Posterior cingulate gyrus (tissue), 11 donors: ENCODE results near the gene TM9SF1.
"Not testable (repeated sequence)": the region's sequence is repeated elsewhere in the genome, so short reads cannot be mapped to it uniquely, and the experiment has no call there.

Source experiments
- DNase-seq, 10 donors: peaks; one replicate each; pipeline versions ENCODE4 v3.0.0 to v3.0.0-alpha.2; 2020 to 2021; ENCODE audit warnings: mixed read lengths in 3 of 10
- intact Hi-C: fragments of 100-400 bp; cut with DNase I; formaldehyde crosslinking; loops from one replicate; pipeline ENCODE4 v1.15.1; 2023

The TM9SF1 gene

DNA sequence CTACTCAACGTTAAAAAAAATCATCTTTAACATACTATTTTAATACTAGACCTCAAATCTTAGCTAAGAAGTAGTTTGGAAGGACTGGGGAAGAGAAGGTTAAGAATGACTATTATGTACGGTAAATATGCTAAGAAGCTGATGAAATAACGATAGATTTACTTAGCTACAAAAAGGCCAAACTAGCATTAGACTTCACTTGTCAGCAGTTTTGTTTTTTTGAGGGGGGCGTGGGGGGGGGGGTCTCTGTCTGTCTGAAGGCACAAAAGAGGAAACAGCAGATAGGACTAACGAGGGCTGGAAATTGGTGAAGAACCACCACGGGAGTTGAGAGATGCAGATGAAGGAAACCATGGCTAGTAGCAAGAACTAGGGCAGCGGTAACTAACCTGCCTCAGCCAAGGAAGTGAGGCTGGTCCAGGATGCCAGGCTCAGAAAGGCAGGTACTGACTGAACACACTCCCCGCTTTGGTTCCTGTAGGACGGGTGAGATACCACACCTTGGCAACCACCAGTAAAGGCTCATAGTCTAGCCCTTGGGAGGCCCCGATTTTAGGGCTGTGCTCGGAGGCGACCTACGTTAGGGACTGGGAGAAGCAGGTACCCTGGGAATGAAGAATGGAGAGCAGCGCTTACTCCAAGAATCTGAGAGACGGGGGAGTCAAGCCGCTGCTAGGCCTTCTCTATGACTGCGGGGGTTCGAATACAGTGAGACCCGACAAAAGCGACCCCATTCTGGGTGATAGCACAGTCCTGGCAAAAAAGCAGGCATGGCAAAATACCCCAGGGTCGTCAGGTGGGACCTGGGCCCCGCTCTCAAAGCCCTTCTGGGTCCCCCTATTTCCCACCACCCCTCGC is 36.3 kb upstream of the TM9SF1 start:
- intact Hi-C loops = loop anchor here (1.0 kb wide), 1 partner anchor 11 kb away; the partner anchor contains the start of gene TINF2
- no peak for DNase-seq

DNA sequence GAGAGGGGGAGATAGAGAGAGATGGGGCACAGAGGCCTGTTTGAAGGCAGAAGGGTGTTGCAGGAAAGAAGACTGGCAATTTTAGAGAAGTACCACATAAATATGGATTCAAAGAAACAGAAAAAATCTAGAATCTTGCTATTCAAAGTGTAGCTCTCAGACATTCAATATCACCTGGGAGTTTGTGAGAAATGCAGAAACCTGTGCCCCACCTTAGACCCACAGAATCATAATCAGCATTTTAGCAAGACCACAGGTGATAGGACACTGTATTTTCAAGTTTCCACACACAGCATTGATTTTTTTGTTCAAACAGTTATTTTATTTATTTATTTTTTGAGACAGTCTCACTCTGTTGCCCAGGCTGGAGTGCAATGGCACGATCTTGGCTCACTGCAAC is 33.7 kb upstream of the TM9SF1 start:
- DNase-seq = no peak
- intact Hi-C loops = no loop called here

DNA sequence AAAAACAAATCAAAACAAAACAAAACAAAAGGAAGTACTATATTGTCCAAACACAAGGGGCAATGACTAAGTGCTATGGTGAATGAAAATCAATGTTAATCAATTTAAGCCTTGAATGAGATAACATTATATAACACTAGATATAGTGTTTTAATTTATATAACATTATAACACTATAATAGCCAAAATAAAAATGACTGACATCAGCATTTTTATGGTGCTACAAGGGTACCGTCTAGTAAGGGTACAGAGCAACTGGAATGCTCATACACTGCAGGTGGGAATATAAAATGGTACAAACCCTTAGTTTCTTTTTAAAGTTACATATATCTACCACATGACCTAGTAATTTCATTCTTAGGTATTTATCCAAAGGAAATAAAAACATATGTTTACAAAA is 31.2 kb upstream of the TM9SF1 start:
- DNase-seq = no peak
- intact Hi-C loops = no loop called here

DNA sequence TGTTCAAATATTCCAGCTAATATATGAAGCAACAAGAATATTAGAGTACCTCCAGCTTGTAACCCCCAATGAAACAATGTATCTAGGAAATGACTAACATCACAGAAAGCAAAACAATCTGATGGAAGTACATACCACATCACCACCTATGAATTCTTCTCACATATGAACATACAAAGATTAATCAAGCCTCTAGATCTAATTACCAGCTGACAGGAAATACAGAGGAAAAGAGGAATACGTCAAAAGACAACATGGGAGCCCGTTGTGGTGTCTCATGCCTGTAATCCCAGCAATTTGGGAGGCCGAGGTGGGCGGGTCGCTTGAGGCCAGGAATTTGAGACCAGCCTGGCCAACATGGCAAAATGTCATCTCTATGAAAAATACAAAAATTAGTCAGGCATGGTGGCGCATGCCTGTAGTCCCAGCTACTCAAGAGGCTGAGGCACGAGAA is 29.4 kb upstream of the TM9SF1 start:
- no peak for DNase-seq
- intact Hi-C loops = no loop called here

DNA sequence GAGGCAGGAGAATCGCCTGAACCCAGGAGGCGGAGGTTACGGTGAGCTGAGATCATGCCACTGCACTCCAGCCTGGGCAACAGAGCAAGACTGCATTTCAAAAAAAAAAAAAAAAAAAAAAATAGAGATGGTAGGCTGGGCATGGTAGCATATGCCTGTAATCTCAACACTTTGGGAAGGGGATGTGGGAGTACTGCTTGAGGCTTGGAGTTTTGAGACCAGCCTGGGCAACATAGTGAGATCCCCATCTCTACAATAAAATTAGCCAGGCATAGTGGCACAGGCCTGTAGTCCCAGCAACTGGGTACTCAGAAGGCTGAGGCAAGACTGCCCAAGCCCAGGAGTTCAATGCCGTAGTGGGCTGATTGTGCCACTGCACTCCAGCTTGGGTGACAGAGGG is 27.7 kb upstream of the TM9SF1 start:
- DNase-seq, intact Hi-C loops: not testable (repeated sequence)

DNA sequence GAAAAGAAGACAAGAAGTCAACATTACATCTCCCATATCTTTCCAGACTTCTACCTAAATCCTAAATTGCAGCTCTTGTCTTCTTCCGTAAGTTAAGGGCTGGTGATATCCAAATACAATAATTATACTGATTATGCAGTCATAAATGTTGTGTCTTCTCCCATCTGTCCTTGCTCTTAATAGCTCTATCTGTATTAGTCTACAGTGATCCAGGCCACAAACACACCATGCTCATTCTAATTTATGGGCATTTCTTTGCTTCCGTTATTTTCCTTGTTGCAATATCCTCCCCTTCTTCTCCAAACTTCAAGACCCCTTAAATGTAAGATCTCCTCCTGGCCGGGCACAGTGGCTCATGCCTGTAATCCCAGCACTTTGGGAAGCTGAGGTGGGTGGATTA is 24.3 kb upstream of the TM9SF1 start:
- intact Hi-C loops = no loop called here
- no peak for DNase-seq

DNA sequence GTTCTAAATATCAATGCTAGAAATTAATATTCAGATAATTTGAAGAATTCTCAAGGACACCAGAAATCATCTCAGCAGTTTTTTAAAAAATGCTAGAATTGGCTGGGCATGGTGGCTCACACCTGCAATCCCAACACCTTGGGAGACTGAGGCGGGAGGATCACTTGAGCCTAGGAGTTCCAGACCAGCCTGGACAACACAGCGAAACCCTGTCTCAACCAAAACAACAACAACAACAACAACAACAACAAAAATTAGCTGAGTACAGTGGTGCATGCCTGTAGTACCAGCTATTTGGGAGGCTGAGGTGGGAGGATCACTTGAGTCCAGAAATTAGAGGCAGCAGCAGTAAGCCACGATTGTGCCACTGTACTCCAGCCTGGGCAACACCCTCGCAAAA is 23.8 kb upstream of the TM9SF1 start:
- intact Hi-C loops = no loop called here
- no peak for DNase-seq

DNA sequence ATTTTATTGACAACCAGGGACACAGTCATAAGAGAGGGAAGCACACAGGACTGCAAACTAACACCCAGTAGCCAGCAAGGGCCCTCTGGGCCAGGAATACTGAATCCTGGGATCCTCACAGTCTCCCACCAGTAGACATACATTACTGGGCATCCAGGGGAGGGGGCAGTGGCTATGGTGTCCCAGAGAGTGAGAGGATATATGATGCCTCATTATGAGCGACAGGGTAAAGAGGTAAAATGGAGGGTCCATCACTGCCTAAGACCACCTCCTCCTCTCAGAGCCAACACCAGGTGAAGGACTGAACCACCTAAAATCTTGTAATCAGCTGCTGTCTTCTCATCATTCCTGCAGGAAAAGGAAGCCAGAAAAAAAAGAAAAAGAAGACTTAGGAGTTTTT is 21.6 kb upstream of the TM9SF1 start:
- intact Hi-C loops, DNase-seq: not testable (repeated sequence)

DNA sequence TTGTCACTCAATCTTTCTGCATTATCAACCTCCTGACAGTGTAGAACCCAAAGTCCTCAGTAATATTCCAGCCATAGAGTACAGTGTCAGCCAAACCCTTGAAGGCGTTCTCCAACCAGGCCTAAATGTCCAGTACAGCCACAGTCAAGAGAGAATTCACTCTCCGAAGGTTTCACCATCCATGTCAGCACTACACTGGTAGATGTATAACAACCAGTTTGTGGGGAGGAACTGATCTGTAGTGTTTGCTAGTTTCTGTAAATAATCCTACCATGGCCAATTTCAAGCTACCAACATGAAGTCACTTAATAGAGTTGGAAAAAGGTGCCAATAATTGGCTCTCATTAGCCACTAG is 21.1 kb upstream of the TM9SF1 start:
- intact Hi-C loops = no loop called here
- DNase-seq = no peak

DNA sequence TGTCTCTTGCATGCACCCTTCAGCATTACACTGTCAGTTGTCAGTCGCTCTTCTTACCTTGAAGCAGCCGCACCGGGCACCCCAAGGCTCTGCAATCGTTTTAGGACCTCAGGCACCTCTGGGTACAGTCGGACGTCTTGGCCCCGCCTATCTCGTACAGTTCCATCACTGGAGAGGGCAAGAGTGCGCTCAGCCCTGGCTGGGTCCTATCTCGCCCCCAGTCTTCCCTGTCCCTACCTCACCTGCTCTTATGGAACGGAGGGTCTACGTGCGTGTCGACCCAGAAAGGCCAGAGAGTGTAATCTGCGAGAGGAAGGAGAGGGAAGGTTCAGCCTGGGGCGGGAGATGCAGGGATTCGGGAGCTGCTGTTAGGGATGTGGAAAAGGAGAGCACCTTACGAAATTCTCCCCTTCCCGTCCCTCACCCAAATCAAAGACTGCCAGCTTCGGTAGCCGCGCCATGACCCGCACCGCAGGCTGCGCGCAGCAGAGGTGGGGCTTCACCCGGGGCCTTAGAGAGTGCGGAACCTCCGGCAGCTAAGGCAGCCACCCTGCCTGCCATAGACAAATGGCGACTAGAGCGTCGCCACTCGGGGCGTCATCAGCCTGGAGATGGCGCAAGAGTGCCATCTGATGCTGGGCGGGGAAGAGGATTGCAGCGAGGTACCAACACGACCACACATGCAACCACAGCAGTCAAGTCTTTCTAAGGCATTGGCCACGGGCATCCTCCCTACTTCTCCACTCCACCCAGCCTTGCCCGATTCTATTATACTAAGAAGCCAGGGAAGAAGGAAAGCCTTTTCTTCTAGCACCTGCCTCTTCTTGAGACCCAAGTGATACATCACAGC is 20.5 kb upstream of the TM9SF1 start, which contains the start of gene MDP1:
MDP1 (minus strand) TSS at position 572 of the 850 bp plus-strand sequence; CDS start at position 461, 111 bp downstream.
- peak; percentile 75 to 98 (median 86) for DNase-seq
- intact Hi-C loops = no loop called here

DNA sequence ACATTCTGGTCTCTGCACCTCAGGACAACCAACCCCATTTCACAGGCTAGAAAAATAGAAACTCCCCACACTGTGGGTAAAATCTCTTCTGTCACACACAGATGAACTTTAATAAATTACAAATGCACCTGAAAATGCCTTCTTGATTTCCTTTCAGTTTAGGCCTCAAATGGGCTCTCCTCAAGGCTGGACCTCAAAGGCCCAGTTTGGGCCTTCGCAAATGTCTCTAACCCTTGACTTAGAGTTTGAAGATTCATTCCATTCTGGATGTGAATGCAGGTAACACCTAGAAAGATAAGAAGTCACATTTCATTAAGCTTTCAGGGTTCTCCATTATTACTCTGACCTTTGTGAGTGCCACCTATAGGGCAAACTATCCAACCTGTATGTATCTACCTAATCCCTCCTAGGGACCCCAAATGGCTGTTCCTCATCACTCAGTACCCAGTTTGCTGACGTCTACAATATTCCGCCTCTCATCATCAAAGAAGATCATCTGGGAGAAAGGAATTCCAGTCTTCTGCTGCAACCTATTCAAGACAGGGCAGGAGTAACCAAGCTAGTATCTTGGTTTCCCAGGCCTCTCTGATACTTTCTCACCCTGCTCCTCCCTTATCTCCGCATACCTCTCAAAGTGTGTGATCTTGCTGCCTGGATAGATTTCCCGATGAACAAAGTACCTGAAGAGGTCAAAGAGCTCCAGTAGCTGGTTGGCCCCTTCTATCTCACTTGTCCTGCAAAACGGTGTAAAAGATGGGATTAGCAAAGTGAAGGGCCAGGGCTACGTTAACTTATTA is 18.8 kb upstream of the TM9SF1 start:
- no peak for DNase-seq
- intact Hi-C loops = no loop called here

DNA sequence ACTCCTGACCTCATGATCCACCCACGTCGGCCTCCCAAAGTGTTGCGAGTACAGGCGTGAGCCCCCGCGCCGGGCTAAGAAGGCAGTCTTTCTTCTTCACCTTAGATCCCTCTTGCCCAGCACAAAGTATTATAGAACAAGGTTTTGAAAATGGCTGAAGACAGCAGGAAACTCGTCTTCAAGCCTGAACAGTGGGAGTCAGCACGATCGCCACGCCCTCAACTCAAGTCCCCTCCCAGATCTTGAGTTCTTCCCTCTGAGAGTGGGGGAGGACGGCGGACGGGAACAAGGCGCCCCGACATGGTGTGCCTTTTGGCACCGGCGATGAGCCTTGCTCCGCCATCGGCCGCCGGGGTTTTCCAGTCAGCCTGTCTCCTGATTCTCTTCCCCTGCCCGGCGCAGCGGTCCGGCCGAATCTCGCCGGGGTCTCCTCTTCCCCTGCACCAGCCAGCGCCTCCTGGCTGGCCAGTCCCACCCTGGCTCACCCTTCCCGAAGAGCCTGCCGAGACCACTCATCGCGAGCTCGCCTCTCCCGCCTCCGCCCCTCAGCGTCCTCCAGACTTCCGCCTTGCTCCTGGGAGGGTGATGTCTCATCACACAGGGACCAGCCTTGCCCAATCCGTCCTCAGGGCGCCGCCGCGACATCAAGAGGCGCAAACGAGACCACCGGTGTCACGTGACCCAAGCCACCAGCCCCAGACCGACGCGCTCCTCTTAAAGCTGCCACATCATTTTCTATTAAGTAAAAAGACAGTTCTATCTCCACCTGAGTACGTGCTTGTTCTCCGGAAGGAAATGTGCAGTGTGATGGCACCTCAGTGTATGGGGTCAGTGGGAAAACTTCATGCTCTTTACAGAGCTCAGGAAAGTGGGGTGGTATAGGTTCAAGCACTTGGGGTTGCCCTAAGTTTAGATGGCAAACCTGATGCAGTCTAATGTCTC is 18.0 kb upstream of the TM9SF1 start, which contains the start of gene CHMP4A:
CHMP4A (minus strand) TSS at position 565 of the 942 bp plus-strand sequence; CDS start at position 516, 49 bp downstream.
- DNase-seq = peak; percentile 82 to 99 (median 96)
- intact Hi-C loops = no loop called here

DNA sequence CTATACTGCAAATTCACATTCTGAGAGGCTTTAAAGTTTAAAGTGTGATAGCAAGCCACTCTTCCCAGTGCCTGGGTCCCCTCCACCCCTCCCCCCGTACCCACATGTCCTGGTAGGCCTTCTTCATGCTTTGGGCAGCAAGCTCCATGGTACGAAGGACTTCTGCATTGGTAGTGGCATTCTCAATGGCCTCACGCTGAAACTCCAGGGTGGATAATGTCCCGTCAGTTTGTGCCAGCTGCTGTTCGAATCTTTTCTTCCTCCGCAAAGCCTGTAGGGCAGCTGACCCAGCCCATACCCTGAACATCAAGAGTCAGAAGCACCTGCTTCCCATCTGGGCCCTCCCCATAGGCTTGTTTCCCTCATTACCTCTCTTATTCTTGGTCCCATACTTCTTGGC is 16.1 kb upstream of the TM9SF1 start:
- DNase-seq = no peak
- intact Hi-C loops = no loop called here

DNA sequence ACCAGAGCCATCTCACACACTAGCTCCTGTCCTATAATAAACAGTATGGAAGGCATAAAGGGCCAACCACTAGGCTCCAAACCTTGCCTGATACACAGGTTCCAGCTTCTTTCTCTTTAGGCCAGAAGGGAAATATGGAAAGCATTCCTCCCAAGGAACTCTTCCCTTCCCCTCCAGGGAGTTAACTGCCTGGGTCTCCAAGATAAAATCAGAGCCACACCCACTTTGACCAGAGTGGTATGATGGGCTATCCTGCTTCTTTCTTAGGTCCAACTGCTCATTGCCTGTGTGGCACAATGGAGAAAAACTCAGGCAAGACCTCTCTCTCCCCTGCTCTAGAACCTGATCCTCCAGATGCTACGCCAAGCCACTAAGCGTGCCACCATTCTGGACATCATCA is 12.4 kb upstream of the TM9SF1 start:
- intact Hi-C loops = no loop called here
- no peak for DNase-seq

DNA sequence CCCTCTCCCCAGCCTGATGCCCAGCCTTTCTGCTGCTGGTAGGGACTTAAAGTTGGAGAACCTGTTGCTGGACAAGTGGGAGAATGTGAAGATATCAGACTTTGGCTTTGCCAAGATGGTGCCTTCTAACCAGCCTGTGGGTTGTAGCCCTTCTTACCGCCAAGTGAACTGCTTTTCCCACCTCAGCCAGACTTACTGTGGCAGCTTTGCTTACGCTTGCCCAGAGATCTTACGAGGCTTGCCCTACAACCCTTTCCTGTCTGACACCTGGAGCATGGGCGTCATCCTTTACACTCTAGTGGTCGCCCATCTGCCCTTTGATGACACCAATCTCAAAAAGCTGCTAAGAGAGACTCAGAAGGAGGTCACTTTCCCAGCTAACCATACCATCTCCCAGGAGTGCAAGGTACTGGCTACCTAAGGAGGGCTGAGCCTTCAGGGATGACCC is 11.9 kb upstream of the TM9SF1 start:
- intact Hi-C loops = no loop called here
- no peak for DNase-seq

DNA sequence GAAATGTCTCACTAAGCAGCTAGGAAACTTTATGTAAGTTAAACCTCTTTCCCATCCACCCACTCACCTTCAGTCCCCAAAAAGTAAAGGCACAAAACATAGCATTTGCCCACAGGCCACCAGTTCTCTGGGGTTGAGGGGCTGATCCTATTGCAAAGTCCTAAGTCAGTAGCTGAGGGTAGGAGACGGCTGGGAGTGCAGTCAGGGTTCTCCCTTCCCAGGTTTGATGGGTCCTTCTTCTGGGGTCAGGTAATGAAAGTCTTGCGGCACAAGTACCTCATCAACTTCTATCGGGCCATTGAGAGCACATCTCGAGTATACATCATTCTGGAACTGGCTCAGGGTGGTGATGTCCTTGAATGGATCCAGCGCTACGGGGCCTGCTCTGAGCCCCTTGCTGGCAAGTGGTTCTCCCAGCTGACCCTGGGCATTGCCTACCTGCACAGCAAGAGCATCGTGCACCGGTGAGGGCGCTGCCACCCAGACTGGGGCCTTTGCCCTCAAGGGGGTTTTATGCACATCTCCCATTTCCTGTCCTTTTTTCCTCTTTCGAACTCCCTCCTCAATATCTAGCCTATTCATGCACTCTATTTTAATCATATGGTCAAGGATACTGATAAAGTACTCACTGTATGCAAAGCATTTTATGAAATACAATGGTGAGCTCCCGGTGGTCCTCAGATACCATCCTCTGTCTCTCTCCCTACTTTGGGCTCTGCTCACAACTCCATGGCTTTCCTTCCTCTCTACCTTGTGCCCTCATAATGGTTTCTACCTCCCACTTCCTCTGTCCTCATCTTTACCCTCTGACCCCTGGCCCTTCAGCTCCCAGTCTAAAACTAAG is 11.2 kb upstream of the TM9SF1 start:
- intact Hi-C loops = no loop called here
- no peak for DNase-seq

DNA sequence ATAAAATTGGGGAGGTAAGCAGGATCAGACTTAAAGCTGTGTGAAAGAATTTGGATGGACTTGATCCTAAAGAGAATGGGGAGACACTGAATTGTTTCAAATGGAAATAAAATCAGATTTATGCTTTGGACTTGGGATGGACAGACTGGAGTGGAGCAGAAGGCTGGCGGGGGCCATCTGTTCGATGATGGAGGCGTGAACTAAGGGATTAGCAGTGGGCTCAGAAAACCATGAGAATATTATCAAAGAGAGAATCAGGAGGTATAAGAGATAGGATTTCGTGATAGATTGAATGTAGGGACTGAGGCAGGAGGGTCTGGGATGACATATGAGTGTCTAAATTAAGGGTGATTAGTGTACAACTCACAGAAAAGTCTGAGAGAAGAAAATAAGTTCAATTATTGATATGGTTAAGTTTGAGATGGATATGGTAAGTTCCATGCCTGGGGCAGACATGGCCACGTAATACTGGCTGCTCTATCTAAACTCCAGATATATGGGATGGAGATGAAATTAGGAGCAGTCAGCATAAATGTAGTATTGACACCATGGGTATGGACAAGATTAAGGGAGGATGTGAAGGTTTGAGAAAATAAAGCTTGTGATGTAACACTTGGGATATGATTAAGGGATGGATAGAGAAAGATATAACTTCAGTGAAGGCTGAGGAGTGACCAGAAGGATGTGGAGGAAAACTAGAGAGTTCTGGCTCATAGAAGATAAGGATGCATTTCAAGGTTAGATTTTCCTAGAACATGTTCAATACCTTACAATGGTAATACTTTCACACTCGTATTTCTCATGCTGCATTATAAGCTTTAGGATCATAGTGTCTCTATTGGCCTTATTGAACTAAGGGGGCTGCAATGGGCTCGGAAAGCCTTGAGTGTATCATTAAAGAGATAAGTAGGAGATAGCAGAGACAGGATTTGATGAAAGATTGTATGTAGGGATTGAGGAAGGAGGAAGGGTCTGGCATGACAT is 9.2 kb upstream of the TM9SF1 start:
- intact Hi-C loops = no loop called here

More for the DNA sequence above, 9.2 kb upstream of the TM9SF1 start:
- no peak for DNase-seq
